HG03060 (cell line): ENCODE measurements around the gene SBSN.

Experiments
- ATAC-seq: cut with Tn5 transposase; IDR thresholded peaks from one replicate; pipeline ENCODE4 v1.9.1; 2021; ENCODE audit warnings: low read depth, moderate number of reproducible peaks; ENCODE audit not compliant: unreplicated experiment

SBSN gene

DNA sequence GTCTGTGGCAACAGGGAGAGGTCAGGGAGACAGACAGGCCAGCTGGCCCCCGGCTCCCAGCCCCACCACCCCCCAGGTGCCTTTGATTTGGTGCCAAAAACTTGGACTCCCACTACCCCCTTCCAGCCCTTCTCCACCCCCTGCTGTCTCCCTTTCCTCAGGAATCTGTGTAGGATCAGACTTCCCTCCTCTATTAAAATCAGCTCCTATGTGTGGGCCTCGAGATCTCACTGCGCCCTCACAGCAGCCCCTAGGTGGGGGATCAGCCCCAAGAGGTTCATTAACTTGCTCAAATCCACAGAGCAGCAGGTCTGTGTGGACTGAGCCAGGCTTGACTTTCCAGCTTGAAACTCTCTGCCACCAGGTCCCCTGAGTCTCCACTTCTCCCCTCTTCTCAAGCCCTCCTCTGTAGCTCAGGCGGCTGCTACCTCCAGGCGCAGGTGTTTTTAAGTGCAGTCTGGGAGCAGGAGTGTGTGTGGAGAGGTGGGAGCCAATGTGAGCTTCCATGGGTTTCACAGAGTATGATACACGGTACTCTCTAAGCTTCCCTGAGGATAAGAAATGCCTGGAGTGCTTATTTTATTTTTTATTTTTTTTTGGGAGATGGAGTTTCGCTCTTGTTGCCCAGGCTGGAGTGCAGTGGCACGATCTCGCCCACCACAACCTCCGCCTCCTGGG, 6.8 kb upstream of the SBSN start:
- no peak for ATAC-seq

GRCh38 chr19:35533822-35534392, 5.8 kb upstream of the SBSN start:
- no peak for ATAC-seq

- no peak for ATAC-seq
Measured at GRCh38 chr19:35533201-35533821, 5.2 kb upstream of the SBSN start, which contains the start of gene GAPDHS. TSS of gene GAPDHS (plus strand) at chr19:35533456. CDS start at chr19:35533528, 72 bp downstream.

- no peak for ATAC-seq
Measured at GRCh38 chr19:35531291-35531690, 3.2 kb upstream of the SBSN start.

DNA sequence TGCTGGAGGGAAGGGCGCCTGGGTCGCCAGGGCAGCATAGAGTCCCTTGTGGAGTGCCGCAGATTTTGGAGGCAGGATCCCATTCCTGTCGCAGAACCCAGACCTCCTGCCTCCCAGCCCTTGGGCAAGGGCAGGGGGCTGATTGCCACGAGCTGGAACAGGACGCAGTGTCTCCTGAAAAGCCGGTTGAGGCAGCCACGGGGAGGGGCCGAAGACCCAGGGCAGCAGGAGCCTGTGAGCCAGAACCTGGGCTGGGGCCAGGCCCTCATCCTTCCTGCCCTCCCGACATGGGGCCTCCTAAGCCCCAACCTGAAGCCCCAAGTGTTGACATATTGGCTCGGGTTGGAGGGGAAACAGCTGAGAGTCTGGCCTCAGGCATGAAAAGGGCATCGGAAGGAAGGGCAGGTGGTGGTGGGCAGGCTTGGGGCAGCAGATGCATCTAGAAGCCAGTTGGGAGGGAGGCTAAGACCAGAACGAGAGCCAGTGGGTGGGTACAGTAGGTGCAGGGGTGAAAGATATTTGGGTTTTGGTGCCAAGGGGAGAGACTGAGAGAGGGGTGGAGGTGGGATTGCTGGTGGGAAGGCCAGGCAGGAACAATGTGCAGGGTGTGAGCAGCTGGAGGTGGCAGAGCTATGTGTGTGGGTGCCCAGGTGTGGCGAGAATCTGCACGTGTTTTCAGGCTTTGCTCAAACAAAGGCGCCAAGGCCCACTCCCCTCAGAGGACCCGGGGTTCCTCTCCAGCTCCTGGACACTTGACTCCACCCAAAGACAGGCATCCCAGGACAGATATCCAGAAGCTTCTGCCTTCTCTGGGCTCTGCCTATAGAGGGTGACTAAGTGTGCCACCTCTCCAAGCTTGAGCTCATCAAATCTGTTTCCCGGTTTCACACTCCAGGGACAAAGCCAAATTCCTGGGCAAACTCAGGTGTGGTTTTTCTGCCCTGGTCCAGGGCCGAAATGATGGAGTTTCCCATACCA, 1.4 kb upstream of the SBSN start:
- ATAC-seq: no peak

DNA sequence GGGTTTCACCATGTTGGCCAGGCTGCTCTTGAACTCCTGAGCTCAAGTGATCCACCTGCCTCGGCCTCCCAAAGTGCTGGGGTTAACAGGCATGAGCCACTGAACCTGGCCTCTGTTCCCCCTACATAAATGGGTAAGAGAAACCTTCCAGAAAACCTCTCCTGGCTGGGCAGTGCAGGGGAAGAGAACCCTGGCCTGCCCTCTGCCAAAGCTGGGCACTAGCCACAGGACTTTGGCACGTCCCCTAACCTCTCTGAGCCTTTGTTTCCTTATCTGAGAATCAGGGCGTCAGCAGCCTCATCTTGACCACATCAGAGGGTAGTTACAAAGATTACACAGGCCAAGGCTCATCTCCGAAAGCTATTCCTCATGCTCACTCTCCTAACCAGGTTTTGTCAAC, 2.2 kb downstream of the SBSN start:
- no peak for ATAC-seq

GRCh38 chr19:35524181-35524837, 3.8 kb downstream of the SBSN start:
- ATAC-seq: no peak

DNA sequence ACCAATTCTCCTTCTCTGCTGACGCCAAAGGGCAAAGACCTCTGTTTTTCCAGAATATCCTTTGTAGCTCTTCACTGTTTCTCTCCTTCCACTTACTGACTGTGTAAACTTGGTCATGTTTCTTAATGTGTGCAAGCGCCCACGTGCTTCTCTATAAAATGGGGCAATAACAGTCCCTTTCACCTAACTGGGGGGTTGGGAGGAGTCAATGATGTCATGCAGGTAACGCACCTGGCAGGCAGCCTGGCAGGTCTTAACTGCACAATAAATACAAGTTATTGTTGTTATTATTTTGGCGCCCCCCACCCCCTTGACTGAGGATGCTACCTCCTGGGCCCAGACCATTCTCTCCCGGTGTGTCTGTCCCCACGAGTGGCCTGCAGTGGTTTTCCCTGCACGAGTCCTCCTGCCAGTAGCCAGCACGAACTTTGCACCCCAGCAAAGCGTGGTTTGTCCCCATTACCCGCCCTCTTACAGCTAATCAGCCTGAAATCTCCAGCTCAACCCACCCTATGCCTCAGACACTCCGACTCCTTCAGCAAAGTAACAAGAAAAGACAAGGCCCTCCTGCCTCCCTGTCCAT, 5.3 kb downstream of the SBSN start:
- no peak for ATAC-seq

GRCh38 chr19:35521124-35521743, 6.9 kb downstream of the SBSN start:
- no peak for ATAC-seq

GRCh38 chr19:35519291-35519690, 8.8 kb downstream of the SBSN start:
- no peak for ATAC-seq

DNA sequence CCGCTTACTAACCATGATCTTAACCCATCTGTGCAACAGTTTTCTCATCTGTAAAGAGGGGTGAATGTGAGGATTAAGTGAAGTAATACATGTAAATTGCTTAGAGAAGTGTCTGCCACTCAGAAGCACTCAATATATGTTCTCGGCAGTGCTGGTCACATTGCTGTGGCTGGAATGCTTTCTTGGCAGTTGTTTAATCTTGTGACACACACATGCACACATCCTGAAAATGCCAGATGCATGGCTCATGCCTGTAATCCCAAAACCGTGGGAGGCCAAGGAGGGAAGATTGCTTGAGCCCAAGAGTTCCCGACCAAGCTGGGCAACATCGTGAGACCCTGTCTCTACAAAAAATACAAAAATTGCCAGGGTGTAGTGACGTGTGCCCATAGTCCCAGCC, 9.8 kb downstream of the SBSN start:
- ATAC-seq: no peak

DNA sequence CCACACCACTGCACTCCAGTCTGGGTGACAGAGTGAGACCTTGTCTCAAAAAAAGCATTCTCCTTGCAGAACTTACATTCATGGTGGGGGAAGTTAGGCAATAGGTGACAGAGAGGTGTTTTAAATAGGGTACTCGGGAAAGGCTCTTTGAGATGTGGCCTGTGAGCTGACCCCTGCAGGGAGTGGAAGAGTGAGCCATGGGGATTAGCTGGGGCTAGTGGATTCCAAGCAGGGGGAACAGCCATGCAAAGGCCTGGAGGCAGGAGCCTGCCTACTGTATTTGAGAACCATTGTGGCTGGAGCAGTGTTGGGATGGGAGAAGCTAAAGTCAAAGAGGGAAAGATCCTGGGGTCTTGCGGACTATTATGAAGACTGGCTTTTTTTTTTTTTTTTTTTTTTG, 10.8 kb downstream of the SBSN start:
- no peak for ATAC-seq

- ATAC-seq: no peak
Measured at GRCh38 chr19:35516310-35516709, 11.8 kb downstream of the SBSN start.

- ATAC-seq: no peak
Measured at GRCh38 chr19:35514282-35514809, 13.8 kb downstream of the SBSN start.

DNA sequence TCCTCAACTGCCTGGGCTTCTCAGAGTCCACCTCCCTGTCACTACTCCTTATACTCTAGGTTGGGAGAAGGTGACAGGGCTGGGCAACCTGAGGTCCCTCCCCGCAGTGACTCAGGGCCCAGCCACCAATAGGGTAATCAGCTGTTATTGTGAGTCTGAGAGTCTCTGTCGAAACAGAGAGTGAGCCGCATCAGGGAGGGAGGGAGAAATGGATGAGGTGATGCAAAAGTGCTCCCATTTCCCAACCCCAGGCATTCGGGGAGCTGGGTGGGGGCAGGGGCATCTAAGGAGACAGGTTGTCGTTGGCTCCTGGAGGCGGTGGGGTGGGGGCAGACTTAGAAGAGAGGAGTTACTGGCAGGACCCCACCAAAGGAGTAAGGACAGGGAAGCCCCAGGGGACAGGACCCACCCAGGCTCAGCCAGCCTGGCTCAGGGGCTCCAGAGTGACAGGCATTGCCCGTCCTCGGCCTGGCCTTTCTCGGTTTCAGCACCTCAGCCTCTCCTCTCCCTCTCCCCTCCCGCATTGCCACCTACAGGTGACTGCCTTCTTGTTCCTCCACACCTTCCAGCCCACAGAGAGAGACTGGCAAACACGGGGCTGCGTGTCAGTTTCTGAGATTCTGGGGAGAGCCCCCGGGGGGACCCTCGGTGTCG, 14.4 kb downstream of the SBSN start, which contains the start of gene DMKN:
TSS of gene DMKN (minus strand) at position 22 of the 654 bp plus-strand sequence. CDS start 174 bp downstream, outside the sequence.
- ATAC-seq: no peak

- ATAC-seq: no peak
Measured at GRCh38 chr19:35512831-35513627, 15.1 kb downstream of the SBSN start.

DNA sequence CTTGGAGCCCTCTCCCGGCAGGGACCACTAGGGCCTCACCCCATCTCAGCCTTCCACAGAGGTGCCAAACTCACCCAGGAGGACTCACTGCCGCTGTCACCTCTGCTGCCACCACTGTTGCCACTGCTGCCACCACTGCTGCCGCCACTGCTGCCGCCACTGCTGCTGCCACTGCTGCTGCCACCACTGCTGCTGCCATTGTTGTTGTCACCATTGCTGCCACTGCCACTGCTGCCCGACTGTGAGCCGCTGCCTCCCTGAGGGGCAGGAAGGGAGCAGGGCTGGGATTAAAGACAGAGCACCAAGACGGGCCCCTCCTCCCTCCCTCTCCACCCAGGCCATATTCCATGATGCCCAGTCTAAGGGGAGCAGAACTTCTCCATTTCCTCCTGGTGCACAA, 16.8 kb downstream of the SBSN start:
- ATAC-seq: no peak

DNA sequence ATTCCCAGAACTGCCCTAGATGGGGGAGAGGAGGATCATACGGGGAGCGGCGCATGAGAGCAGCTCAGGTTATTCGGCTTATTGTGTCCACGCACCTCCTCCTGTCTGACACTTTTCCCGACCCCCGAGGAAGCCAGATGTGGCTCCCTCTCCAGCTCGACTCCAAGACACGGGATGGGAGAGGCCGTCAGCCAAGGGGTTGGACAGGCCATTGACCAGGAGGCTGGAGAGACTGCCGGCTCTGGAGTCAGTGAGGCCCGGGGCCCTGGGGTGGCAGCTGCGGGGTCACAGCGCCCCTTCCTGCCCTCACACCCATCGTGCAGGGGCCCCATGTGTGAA, 17.5 kb downstream of the SBSN start:
- no peak for ATAC-seq
